Panc1 (cell line): ENCODE results near the gene OPN1SW. TPM values are rescaled to one million over a fixed set of nuclear protein-coding genes. Genes with fewer than 3 reads are reported as not detected.

Experiments
- ATAC-seq: fragments of 200-7000 bp; cut with Tn5 transposase; 2 replicates; pipeline ENCODE4 v1.9.1; 2020; ENCODE audit warnings: mild to moderate bottlenecking, moderate library complexity
- BruUV-seq: library from RNA; stranded (reverse); fragments of 400-500 nt; replicated peaks from 2 replicates; lab custom pipeline; 2021; lab: Mats Ljungman, UMichigan
- CTCF ChIA-PET: fragments of 300-600 bp; sonication (Branson Sonifier 250); formaldehyde crosslinking; loops from one replicate; lab custom pipeline; 2022; ENCODE audit warnings: antibody characterized with exemption; lab: Charles Lee
- POLR2A ChIA-PET: fragments of 300-600 bp; sonication (Branson Sonifier 250); formaldehyde crosslinking; loops from one replicate; lab custom pipeline; 2022; ENCODE audit warnings: antibody characterized with exemption; lab: Charles Lee
- DNase-seq: peaks from one replicate; pipeline ENCODE4 v3.0.0-alpha.2; 2010; ENCODE audit warnings: low read depth, low spot score
- H3K27ac ChIP-seq: 2 replicates; pipeline ENCODE4 v1.5.1; 2011; ENCODE audit warnings: mild to moderate bottlenecking, low read length, inconsistent platforms
- H3K27me3 ChIP-seq: fragments of 200-500 bp; sonication (Bioruptor generic); 2 replicates; pipeline ENCODE4 v1.6.0; 2014; ENCODE audit warnings: low read length, inconsistent platforms; ENCODE audit not compliant: control insufficient read depth, insufficient read depth
- H3K36me3 ChIP-seq: fragments of 200-500 bp; sonication (Bioruptor generic); 2 replicates; pipeline ENCODE4 v1.5.1; 2014; ENCODE audit warnings: inconsistent platforms, mild to moderate bottlenecking, low read length, moderate library complexity; ENCODE audit not compliant: control insufficient read depth, insufficient read depth
- H3K4me1 ChIP-seq: 2 replicates; pipeline ENCODE4 v1.5.1; 2011; ENCODE audit warnings: inconsistent platforms, mild to moderate bottlenecking, low read length, moderate library complexity; ENCODE audit not compliant: control insufficient read depth, insufficient read depth
- H3K4me3 ChIP-seq, 2 experiments: 2 replicates each; pipeline ENCODE4 v1.5.1; 2011 to 2012; ENCODE audit warnings: low read depth in 2 of 2, low read length in 2 of 2, mild to moderate bottlenecking in 2 of 2, inconsistent platforms in 1 of 2, moderate library complexity in 1 of 2
- H3K9me3 ChIP-seq: fragments of 200-500 bp; sonication (Bioruptor generic); 2 replicates; pipeline ENCODE4 v1.5.1; 2014; ENCODE audit warnings: low read depth, mild to moderate bottlenecking, inconsistent platforms, low read length, moderate library complexity; ENCODE audit not compliant: control insufficient read depth, insufficient read depth
- POLR2AphosphoS5 ChIP-seq: IDR thresholded peaks from 2 replicates; pipeline ENCODE4 v1.6.1; 2012; ENCODE audit warnings: mild to moderate bottlenecking, low read depth, low read length, moderate library complexity
- SIN3A ChIP-seq: IDR thresholded peaks from 2 replicates; pipeline ENCODE4 v1.6.1; 2012; ENCODE audit warnings: low read depth, mild to moderate bottlenecking, low read length, moderate library complexity, borderline replicate concordance; ENCODE audit not compliant: insufficient read depth
- TCF7L2 ChIP-seq: IDR thresholded peaks from 2 replicates; pipeline ENCODE4 v1.6.1; 2011; ENCODE audit warnings: mild to moderate bottlenecking, low read depth, low read length, inconsistent platforms
- in situ Hi-C: cut with HindIII; loops from 2 replicates; pipeline ENCODE4 v1.10.0; 2016; ENCODE audit warnings: low sequenced_read_pairs, low pct_unique_long_range_greater_than_20kb
- intact Hi-C: fragments of 100-400 bp; cut with micrococcal nuclease; formaldehyde crosslinking; loops from one replicate; pipeline ENCODE4 v1.10.0; 2022; ENCODE audit not compliant: unreplicated experiment
- total RNA-seq: library from RNA; stranded (reverse); gene quantifications from one replicate; pipeline ENCODE4 v1.2.1, GENCODE V29; 2021; ENCODE audit not compliant: unreplicated experiment
- TF ChIP-seq, protein P1 (sequence below), 2 experiments: IDR thresholded peaks; 2 replicates each; pipeline ENCODE4 v1.6.1; 2011 to 2012; ENCODE audit warnings: low read depth in 2 of 2, control low read depth in 1 of 2, low read length in 1 of 2, mild to moderate bottlenecking in 1 of 2, moderate library complexity in 1 of 2; ENCODE audit not compliant: insufficient read depth in 1 of 2
- TF ChIP-seq, protein P2 (sequence below): fragments of 450-650 bp; IDR thresholded peaks from 2 replicates; pipeline ENCODE4 v1.5.1; 2017; ENCODE audit warnings: mild to moderate bottlenecking

OPN1SW gene
- total RNA-seq, 1 experiment from 2014 or later: not detected

DNA sequence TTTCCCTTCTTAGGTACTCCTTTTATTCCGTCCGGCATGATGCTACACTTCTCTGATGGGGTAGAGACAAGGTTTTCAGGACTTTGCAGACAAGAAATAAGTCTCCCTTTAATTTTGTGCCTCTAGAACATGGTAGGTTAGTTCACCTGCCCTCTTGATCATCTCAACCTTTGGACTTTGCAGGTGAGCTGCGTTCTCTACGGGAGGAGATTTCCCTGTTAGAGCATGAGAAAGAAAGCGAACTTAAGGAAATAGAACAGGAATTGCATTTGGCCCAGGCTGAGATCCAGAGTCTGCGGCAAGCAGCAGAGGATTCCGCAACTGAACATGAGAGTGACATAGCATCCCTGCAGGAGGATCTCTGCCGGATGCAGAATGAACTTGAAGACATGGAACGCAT, 25.4 kb upstream of the OPN1SW start:
- no peak for DNase-seq
- in situ Hi-C loops: no loop called here
- H3K27ac ChIP-seq: no peak overlapping the region
- POLR2A ChIA-PET: no interaction called here
- peaks cover 2% of the 10 kb centered on the region; the same call in 1 of the 2 replicates for H3K27me3 ChIP-seq
- CTCF ChIA-PET: no interaction called here
- no peaks in the 10 kb centered on the region for H3K36me3 ChIP-seq
- H3K9me3 ChIP-seq: no peaks in the 10 kb centered on the region
- no peak overlapping the region for H3K4me3 ChIP-seq
- intact Hi-C loops: no loop called here
- no peak for TF ChIP-seq POLR2AphosphoS5
- TF ChIP-seq SIN3A: no peak
- TF ChIP-seq, protein P1, sequence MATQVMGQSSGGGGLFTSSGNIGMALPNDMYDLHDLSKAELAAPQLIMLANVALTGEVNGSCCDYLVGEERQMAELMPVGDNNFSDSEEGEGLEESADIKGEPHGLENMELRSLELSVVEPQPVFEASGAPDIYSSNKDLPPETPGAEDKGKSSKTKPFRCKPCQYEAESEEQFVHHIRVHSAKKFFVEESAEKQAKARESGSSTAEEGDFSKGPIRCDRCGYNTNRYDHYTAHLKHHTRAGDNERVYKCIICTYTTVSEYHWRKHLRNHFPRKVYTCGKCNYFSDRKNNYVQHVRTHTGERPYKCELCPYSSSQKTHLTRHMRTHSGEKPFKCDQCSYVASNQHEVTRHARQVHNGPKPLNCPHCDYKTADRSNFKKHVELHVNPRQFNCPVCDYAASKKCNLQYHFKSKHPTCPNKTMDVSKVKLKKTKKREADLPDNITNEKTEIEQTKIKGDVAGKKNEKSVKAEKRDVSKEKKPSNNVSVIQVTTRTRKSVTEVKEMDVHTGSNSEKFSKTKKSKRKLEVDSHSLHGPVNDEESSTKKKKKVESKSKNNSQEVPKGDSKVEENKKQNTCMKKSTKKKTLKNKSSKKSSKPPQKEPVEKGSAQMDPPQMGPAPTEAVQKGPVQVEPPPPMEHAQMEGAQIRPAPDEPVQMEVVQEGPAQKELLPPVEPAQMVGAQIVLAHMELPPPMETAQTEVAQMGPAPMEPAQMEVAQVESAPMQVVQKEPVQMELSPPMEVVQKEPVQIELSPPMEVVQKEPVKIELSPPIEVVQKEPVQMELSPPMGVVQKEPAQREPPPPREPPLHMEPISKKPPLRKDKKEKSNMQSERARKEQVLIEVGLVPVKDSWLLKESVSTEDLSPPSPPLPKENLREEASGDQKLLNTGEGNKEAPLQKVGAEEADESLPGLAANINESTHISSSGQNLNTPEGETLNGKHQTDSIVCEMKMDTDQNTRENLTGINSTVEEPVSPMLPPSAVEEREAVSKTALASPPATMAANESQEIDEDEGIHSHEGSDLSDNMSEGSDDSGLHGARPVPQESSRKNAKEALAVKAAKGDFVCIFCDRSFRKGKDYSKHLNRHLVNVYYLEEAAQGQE (IDR thresholded peaks at IDR 0.05; ENCODE audit: insufficient read depth in 1 of 2, low read depth in 2 of 2, low read length in 1 of 2): no peak
- TF ChIP-seq, protein P2, sequence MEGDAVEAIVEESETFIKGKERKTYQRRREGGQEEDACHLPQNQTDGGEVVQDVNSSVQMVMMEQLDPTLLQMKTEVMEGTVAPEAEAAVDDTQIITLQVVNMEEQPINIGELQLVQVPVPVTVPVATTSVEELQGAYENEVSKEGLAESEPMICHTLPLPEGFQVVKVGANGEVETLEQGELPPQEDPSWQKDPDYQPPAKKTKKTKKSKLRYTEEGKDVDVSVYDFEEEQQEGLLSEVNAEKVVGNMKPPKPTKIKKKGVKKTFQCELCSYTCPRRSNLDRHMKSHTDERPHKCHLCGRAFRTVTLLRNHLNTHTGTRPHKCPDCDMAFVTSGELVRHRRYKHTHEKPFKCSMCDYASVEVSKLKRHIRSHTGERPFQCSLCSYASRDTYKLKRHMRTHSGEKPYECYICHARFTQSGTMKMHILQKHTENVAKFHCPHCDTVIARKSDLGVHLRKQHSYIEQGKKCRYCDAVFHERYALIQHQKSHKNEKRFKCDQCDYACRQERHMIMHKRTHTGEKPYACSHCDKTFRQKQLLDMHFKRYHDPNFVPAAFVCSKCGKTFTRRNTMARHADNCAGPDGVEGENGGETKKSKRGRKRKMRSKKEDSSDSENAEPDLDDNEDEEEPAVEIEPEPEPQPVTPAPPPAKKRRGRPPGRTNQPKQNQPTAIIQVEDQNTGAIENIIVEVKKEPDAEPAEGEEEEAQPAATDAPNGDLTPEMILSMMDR: no peak
- TF ChIP-seq TCF7L2: no peak
- no peaks in the 10 kb centered on the region for H3K4me1 ChIP-seq
- no peak for ATAC-seq
- BruUV-seq: no TSS peak

DNA sequence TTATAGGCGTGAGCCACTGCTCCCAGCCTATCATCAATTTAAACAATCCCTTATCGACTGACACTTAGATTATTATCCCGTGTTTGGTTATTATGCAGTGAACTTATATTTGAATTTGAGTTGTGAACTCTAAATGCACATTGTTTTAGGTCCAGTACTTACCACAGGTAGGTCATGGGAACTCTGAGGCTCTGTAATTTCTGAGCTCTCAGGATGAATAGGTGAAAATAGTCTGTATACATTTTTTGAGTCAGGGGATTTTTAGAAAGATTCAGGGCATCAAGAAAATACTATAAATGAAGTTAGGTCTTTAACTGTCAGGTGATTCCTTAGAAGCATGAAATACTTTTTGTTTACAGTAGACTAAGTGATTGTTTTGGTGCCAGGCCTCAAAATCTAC, 25.0 kb upstream of the OPN1SW start:
- TF ChIP-seq TCF7L2 (no peak), POLR2AphosphoS5 (no peak), SIN3A (no peak)
- TF ChIP-seq, protein P1 (IDR thresholded peaks at IDR 0.05; ENCODE audit: insufficient read depth in 1 of 2, low read depth in 2 of 2, low read length in 1 of 2): no peak
- TF ChIP-seq, protein P2: no peak
- Histone ChIP-seq H3K27me3 (0 out of 2 replicates have a peak, but pooled peaks cover 2% of the 10 kb centered on the region), H3K27ac (no peak overlapping the region), H3K4me3 (no peak overlapping the region), H3K36me3 (no peaks in the 10 kb centered on the region), H3K9me3 (no peaks in the 10 kb centered on the region), H3K4me1 (no peaks in the 10 kb centered on the region)
- in situ Hi-C loops: no loop called here
- ChIA-PET POLR2A (no interaction called here), CTCF (no interaction called here)
- DNase-seq (no peak), ATAC-seq (no peak)
- intact Hi-C loops: no loop called here
- BruUV-seq: no TSS peak
